ENCODE results near the gene TP73.

Gene TP73

DNA sequence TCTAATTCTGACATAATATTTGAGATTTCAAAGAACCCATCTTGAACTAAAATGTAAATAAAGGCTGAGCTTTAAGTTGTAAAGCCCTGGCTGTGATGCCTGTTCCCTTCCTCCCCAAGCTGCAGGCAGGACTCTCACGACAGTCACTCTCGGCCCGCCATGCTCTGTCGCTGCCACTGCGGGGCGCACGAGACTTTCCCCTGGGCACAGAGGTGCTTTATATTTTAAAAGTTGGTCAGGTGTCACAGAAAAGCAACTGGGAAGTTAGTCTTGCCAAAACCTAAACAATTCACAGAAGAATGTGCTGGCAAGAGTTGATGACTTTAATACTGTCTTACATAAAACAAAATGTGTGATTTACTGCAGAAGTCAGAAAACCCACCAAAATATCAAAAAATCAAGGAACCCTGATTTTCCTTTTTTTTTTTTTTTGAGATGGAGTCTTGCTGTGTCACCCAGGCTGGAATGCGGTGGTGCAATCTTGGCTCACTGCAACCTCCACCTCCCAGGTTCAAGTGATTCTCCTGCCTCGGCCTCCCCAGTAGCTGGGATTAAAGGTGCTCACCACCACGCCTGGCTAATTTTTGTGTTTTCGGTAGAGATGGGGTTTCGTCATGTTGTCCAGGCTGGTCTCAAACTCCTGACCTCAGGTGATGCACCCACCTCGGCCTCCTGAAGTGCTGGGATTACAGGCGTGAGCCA lies 133.3 kb downstream of the TP73 start:
- no peak for DNase-seq

All from fibroblast of skin of back (primary cell).